Activated CD8-positive, alpha-beta memory T cell treated with anti-CD3 and anti-CD28 coated beads for 48 hours (primary cell): Measurements from ENCODE around the gene GIPC2.
"Not testable (repeated sequence)": the region's sequence is repeated elsewhere in the genome, so short reads cannot be mapped to it uniquely, and the experiment has no call there.

ENCODE experiments used
- DNase-seq, 3 experiments: peaks; one replicate each; pipeline ENCODE4 v3.0.0-alpha.2; 2020; ENCODE audit warnings: low read depth in 2 of 3, low spot score in 2 of 3

Gene GIPC2

DNA sequence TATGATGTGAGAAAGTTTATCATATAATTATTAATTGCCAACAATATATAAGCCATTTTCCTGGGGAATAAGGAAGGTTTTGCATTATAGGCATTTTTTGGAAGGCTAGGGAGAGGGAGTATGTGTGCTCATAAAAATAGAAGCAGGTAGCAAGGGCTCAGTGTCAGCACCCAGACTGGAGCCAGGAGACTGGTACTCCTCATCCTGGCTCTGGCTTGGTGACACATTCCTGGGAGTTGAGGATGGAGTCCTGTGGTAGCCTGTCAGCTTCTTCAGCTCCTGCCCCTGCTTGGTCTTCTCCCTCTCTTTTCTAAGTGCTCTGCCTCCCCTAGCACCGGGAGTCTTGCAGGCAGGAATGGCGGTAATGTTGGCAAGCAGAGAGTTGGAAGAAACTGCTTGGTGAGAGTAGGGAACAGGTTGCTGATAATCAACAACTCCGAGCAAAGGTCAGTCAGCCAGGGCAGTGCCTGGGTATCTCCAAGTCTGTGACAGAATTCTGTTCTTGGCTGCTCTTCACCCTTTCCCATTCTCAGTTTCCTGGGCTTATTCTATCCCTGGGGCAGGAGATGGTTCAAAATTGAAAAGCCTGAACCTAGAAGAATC lies 23.0 kb downstream of the GIPC2 start:
- DNase-seq: no peak

DNA sequence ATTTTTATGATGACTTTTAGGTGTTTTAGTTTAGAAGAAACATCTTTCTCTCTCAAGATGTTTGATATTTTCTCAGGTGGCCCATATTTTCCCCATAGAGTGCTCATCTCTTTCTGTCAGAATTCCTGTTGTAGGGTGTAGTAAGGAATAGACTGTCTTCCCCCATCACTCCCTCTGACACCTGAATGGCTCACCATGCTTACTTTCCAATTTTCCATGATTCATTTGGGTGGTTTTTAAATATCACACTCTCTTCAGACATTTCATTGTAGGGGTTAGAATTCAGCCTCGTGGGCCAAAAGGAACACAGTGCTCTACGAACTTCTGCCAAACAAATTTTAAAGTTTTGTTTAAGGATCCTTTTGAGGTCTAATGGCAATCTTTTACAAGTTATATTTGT lies 24.0 kb downstream of the GIPC2 start:
- DNase-seq: no peak

DNA sequence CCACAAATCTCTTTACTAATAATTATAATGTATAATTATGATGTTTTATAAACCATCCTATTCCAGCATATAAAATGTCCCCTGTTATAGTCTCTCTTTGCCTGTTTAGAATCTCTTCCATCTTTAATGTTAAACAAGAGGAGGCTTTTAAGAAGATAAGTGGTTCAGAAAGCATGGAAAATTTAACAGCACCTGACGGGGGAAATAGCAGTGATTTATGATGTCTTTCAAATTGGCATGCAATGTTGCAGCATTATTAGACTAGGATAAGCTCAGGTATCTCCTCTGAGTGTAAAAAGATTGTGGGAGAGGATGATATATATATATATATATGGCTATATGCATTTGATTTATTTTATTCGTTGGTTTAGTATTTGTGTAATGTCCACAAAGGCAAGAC lies 24.4 kb downstream of the GIPC2 start:
- no peak for DNase-seq

DNA sequence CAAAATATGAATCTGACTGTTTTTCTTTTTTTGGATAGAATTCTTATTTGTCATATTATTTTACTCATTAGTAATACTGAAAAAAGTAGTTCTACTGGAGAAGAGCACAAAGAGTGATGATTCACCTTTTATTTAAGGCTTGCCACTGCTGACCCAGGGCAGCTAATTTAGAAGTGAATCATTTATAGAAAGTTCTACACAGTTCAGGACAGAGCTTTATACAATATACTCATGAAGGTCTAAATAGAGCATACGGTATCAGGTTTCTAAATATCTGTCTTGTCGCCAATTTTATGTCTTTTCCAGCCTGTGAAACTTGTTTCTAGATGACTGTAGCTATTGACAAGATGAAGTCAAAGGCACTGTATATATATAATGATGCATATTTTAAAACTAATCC lies 25.0 kb downstream of the GIPC2 start:
- no peak for DNase-seq

DNA sequence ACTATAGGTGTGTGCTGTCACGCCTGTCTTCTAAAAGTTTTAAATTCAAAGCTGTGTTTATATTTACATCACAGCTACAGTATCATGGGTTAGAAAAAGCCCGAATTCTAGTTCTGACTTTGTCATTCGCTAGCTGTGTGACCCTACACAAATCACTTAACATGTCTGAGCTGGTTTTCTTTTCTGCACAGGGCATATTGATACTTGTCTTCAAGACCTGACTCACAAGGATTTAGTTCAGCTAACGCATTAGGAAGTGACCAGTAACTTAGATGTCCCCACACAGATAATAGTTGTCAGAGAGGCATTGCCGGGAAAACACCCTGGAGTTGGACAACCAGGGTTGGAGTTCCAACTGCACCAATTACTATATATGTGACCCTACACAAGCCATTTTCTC lies 25.9 kb downstream of the GIPC2 start:
- no peak for DNase-seq

DNA sequence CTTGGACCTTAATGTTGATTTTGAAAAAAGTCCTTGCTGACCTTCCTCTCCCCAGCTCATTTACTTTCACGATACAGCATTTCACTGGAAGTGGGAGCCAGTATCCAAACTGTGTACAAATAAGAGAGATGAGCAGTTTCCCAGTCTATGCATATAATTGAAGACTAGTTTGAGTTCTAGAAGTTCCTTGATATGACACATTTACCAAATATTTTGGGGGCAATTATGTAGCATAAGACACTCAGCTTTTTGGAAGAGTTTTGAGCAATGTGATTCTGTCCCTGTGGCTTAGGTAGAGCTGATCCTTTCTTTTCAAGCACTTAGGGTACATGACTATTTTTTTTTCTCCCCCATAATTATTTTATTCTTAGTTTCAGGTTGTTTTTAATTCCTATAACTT lies 26.4 kb downstream of the GIPC2 start:
- DNase-seq: no peak

DNA sequence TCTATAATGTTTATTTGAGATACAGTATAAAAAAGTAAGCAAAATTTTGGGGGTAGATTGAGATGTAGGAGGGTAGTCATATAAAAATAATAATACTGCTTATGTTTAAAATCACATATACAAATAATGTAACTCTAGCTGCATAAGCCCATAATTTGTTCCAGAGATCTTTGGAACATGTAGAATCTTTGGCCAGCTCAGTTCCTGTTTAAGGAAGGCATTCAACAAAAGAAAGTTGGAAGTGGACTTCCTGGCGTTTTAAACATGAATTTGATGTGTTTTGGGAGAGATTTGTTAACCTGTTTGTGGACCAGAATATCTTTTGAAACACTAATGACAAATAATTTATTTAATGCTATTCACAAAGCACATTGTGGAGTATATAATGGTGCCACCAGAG lies 27.7 kb downstream of the GIPC2 start:
- DNase-seq: no peak

DNA sequence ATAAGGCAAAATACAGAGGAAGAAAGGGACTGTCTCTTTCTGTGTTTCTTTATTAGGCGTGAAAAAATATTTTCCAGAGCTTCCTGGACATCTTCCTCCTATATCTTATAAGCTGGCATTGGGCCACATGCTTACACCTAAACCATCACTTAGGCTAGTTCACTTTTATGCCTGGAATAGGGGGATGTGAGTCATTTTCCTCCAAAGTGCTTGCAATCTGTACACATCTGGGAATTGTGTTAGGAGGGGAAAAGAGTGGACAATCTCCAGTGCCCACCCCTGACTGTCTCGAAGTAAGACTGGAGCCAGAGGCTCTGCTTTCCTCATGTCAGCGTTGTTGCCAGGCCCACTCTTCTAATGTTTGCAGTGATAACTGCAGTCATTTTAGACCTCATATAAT lies 29.9 kb downstream of the GIPC2 start:
- no peak for DNase-seq

DNA sequence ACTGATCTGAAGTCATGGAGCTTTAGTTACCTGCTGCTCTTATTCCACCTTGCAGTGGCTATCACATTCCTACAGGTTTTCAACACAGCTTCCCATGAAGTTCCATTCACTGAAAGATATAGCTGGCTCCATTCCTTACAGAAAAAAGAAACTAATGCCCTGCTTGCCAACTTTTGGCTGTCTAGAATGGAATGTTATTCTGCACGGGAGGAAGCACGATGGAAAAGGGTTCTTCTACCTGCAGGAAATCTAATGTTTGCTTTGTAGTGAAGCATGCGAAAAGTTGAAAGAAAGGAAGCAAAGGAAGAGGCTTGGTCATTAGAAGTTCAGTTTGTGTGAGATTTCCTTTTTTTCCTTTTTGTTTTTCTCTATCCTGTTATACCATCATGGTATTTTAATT lies 32.6 kb downstream of the GIPC2 start:
- no peak for DNase-seq

DNA sequence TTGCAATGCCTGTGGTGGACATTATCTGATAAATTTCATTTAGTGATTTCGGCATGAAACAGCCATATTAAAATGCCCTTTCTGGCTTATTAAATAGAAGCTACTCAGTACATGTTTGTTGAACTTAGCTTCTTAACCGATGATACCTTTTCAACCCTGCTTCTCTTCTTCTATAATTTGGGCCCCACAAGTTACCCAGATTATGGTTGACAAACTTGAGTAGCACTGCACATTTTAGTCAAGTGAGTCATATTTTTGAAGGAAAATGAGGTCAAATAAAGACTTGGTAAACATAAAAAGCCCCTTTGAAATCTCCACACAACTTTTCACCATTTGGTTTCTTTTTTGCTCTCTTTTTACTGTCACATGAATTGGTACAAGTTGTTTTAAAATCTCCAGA lies 33.8 kb downstream of the GIPC2 start:
- no peak for DNase-seq

DNA sequence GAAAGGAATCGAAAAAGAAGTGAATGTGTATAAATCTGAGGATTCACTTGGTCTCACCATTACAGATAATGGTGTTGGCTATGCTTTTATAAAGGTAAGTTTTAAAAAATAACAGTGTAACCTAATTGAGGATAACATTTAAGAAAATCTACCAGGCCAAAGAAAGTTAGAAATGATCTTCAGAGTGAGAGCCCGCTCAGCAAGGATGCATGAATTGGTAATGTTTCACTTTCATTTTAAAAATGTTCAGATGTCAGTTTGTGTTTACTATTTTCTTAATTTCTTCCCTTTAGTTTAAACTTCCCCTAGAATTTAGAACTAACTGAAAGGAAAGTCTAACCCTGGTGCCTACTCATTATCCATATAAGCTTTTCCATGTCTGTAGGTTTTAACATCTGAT lies 35.0 kb downstream of the GIPC2 start:
- no peak for DNase-seq

DNA sequence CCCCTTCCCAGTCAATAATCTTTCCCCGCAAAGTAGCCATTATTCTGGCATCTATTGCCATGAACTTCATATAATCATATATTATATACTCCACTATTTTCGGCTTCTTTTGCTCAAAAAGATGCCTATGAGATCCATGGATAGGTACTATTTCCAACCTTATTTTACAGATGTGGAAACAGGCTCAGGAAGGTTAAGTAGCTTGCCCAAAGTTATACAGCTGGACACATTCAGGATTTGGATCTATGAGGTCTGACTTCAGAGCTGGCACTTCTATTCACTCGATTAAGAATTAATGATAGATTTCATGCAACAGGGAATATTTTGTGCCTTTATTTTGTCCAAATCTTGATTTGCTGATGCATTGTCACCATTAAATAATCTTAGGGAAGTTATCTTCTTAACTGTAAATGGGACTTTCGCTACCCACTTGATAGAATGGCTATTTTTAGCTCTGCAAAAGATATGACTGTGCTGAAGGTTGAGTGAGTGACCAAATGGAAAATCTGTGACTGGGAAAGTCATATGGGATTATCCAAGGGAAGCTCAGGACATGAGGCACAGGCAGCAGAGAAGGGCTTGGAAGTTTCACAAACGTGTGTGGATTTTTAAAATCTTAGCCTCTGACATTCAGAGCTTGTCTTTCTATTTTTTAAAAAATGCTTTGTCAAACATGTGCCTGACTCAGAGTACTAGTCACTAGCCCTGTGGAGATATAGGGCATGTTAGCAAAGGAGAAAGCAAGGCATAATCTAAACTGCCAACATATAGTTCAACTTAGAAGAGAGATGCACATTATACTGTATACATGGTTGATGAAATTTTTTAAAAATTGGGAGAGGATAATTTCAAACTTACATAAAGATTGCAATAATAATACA lies 36.5 kb downstream of the GIPC2 start:
- DNase-seq: no peak

DNA sequence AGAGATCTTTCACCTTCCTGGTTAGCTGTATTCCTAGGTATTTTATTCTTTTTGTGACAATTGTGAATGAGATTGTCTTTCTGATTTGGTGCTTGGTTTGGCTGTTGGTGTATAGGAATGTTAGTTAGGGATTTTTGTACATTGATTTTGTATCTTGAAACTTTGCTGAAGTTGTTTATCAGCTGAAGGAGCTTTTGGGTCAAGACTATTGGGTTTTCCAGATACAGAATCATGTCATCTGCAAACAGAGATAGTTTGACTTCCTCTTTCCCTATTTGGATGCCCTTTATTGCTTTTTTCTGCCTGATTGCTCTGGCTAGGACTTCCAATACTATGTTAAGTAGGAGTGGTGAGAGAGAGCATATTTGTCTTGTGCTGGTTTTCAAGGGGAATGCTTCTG lies 38.9 kb downstream of the GIPC2 start:
- DNase-seq: not testable (repeated sequence)

DNA sequence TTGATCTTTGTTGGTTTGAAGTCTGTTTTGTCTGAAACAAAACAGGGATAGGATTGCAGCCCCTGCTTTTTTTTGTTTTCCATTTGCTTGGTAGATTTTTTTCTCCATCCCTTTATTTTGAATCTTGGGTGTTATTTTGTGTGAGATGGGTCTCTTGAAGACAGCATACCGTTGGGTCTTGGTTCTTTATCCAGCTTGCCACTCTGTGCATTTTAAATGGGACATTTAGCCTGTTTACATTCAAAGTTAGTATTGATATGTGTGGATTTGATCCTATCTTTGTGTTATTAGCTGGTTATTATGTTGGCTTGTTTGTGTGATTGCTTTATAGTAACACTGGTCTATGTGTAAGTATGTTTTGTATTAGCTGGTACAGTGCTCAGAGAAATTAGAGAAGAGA lies 40.9 kb downstream of the GIPC2 start:
- DNase-seq: no peak

DNA sequence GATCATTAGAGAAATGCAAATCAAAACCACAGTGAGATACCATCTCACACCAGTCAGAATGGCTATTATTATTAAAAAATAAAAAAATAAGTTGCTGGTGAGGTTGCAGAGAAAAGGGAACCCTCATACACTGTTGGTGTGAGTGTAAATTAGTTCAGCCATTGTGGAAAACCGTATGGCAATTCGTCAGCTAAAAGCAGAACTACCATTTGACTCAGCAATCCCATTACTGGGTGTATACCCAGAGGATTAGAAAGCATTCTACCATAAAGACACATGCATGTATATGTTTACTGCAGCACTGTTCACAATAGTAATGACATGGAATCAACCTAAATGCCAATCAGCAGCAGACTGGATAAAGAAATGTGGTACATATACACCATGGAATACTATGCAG lies 42.2 kb downstream of the GIPC2 start:
- no peak for DNase-seq

DNA sequence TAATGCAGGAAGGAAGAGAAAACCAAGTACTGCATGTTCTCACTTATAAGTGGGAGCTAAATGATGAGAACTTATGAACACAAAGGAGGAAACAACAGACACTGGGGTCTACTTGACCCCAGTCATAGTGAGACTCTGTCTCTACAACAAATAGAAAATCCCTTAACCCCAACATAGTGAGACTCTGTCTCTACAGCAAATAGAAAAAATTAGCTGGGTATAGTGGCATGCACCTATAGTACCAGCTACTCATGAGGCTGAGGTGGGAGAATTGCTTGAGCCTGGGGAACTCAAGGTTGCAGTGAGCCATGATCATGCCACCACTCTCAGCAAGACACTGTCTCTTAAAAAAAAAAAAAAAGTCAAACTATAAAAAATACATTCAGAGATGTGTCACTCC lies 42.7 kb downstream of the GIPC2 start:
- no peak for DNase-seq

DNA sequence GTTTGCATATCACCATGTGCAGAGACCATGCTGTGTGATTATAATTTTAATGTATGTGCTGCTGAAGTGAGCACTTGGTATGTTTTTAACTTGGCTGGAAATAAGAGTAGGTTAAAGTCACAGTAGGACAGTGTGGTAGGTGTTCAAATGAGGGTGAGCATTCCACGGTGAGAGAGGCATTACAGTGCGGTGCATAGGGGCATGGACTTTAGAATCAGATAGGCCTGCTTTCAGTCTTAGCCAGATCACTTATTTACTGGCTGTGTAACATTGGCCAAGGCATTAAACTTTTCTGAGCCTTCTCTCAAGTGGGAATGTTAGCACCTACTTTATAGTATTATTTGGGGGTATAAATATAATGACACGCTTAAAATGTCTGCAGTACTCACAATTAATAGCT lies 43.2 kb downstream of the GIPC2 start:
- no peak for DNase-seq

DNA sequence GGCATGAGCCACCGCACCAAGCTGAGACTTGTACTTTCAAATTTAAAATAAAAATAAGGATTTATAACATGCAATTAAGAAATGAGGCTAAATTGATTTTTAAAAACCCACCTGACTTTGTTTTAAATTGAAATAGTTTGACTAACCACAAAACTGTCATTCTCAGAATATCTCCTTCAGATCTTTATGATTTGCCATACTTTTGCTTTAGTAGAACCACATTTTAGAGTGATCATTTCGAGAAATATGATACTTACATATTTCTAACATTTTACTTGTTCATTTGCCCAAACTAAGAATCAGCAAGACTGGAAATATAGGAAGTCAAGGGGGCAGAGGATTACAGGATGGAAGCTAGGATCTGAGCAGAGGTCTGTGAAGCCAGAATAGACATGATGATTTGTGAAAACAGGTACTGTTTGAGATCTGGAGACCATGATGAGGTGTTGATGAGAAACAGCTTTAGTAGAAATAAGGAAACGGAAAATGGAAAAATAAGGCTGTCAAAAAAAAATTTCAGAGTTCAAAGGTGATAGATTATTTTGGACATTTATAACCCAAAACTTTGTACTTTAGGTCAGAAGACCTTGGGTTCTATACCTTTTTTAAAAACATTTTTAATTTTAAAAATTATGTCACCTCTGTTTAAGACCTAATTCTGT lies 44.8 kb downstream of the GIPC2 start:
- no peak for DNase-seq

DNA sequence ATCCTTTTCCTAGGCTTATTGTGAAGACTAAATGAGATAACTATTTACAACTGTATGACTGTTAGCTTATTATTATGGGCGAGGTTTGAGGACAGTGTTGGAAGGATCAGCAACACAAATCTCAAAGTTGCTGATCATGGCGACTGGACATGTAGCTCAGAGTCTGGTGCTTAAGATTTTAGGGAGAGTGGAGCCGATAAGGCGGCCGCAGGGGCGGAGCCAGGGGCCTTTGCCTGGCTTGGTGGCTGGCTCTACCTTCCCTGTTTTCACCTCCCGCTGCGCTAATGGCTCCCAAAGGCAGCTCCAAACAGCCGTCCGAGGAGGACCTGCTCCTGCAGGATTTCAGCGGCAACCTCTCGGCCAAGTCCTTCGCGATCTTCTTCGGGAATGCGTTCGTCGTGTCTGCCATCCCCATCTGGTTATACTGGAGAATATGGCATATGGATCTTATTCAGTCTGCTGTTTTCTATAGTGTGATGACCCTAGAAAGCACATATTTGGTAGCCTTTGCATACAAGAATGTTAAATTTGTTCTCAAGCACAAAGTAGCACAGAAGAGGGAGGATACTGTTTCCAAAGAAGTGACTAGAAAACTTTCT lies 45.5 kb downstream of the GIPC2 start:
- DNase-seq: no peak

DNA sequence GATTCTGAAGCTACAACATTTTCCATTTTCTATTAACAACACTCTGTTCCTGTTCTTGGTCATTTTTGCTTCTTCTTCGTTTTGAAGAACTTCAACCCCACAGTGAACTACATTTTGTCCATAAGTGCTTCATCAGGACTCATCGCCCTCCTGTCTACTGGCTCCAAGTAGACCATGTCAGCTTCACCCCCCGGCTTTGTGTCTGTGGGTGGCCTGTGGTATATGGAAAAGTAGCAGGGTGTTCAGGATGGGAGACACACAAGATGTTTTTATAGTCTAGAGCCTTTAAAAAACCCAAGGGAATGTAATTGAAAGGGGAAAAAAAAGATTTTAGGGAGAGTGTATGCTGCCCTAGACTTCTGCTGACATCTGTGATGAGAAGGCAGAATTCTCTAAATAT lies 46.1 kb downstream of the GIPC2 start:
- DNase-seq: no peak

DNA sequence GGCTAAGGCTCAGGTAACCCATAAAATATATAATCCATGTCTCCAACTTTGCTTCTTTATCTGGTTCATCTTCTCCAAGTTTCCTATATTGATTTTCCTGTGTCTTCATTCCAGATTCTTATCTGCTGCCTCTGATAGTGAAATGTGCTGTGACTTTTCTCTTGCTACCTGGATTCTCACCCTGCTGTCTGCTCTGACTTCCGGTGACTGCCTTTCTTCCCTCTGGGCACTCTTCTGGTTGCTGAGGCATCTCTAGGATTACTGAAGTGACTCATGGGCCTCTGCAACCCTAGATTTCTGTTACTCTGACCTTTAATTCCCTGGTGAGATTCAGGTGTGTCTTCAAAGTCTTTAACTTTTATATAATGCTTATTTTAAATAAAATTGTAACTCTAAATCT lies 46.9 kb downstream of the GIPC2 start:
- DNase-seq: no peak

DNA sequence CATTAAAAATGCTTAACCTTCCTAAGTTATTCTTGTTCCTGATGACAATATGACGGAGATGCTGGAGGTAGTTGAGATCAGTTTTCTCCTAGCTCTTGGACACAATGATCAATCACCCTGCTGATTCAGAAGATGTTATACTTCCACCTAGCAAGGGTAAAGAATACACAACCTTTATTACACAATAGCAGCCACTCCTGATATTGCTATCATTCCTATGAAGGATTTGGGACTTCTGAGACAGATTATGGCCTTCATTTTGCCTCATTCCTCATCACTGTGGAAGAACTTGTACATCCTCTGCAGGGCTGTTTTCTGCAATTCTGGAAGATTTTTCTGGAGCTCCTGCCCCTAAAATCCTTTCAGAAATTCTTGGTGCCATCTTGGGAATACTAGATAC lies 47.8 kb downstream of the GIPC2 start:
- DNase-seq: no peak
